Mucosa of stomach (tissue), 1 donor: ENCODE results near the gene PRM3.

Experiments
- H3K27me3 ChIP-seq: one replicate; pipeline ENCODE4 v1.7.0; 2013; ENCODE audit warnings: mild to moderate bottlenecking, low read length; ENCODE audit not compliant: control insufficient read depth, insufficient read depth
- H3K36me3 ChIP-seq: one replicate; pipeline ENCODE4 v1.7.0; 2013; ENCODE audit warnings: low read length; ENCODE audit not compliant: control insufficient read depth, insufficient read depth
- H3K4me1 ChIP-seq: one replicate; pipeline ENCODE4 v1.7.0; 2013; ENCODE audit warnings: mild to moderate bottlenecking, low read length; ENCODE audit not compliant: control insufficient read depth, insufficient read depth
- H3K4me3 ChIP-seq: one replicate; pipeline ENCODE4 v1.7.0; 2013; ENCODE audit warnings: low read length
- H3K9ac ChIP-seq: one replicate; pipeline ENCODE4 v1.7.0; 2013; ENCODE audit warnings: mild to moderate bottlenecking, low read length, moderate library complexity
- H3K9me3 ChIP-seq: one replicate; pipeline ENCODE4 v1.7.0; 2013; ENCODE audit warnings: mild to moderate bottlenecking, low read length, moderate library complexity; ENCODE audit not compliant: control insufficient read depth
- donor health status: Pancreatic carcinoma.

PRM3 gene, protein sequence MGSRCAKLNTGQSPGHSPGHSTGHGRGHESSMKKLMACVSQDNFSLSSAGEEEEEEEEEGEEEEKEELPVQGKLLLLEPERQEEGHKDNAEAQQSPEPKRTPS

DNA sequence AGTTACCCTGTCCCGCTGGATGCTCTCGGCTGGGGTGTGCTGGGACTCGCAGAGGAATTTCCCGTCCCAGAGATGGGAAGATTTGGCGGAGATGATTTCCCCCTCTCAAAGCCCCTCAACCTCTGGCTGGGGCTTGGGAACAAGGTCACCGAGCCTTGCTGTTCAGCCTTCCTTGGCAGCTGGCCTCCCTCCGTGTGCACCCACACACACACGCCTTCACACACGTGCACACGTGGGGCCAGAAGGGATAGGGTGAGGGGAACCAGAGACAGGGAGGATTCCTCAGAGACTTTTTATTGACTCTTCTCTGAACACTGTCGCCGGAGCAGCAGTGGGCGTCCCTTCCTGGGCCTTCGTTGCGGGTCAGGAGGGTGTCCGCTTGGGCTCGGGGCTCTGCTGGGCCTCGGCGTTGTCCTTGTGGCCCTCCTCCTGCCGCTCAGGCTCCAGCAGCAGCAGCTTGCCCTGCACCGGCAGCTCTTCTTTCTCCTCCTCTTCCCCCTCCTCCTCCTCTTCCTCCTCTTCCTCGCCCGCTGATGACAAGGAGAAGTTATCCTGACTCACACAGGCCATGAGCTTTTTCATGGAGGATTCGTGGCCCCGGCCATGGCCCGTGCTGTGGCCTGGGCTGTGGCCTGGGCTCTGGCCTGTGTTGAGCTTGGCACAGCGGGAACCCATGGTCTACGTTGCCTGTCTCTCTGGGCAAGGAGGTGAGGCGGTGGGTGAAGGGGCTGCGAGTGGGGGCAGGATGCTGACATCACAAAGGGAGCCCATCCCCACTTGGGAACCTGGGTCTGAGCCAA is at the start of gene PRM3:
Gene PRM3, minus strand, starts transcription at position 709 of the 800 bp plus-strand sequence. Its CDS starts 34 bp downstream, at position 675.
- H3K4me1 ChIP-seq: no peaks in the 10 kb centered on the region
- H3K4me3 ChIP-seq: no peak within 1 kb of the TSS
- no peaks in the 10 kb centered on the region for H3K36me3 ChIP-seq
- no peaks in the 10 kb centered on the region for H3K9me3 ChIP-seq
- H3K9ac ChIP-seq: no peak within 1 kb of the TSS
- no peaks in the 10 kb centered on the region for H3K27me3 ChIP-seq

DNA sequence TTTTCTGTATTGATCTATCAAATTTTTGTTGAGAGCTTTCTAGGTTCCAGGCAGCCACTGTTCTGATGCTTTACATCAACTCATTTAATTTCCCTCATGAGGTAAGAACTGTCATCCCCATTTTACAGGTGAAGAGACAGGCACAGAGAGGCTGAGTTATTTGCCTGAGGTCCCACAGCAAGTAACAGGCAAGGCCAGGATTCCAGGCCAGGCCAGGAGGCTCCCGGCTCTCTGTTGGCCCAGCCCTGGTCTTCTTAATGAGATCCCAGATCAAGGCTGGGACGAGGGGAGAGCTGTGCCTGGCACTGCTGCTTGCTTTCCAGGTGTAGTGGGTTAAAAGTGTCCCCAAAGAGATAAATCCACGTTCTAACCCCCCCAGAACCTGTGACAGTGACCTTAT is 49.4 kb upstream of the PRM3 start:
- Histone ChIP-seq H3K9me3 (no peaks in the 10 kb centered on the region), H3K27me3 (no peaks in the 10 kb centered on the region), H3K36me3 (no peaks in the 10 kb centered on the region), H3K9ac (no peak overlapping the region), H3K4me1 (peaks cover under 1% of the 10 kb centered on the region), H3K4me3 (no peak overlapping the region)

DNA sequence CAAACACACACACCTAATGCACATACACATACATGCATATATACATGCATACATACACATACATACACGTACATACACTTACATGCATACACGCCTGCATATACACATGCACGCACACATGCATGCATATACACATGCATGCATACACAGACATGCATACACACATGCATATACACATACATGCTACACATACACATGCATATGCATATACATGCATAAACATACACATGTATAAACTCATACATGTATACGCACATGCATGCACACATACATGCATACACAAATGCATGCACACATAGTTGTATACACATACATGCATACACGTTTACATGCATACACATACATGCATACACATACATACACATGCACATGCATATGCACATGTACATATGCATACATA is 48.2 kb upstream of the PRM3 start:
- H3K9me3 ChIP-seq: no peaks in the 10 kb centered on the region
- H3K9ac ChIP-seq: no peak overlapping the region
- H3K27me3 ChIP-seq: no peaks in the 10 kb centered on the region
- no peaks in the 10 kb centered on the region for H3K36me3 ChIP-seq
- H3K4me3 ChIP-seq: no peak overlapping the region
- no peaks in the 10 kb centered on the region for H3K4me1 ChIP-seq

DNA sequence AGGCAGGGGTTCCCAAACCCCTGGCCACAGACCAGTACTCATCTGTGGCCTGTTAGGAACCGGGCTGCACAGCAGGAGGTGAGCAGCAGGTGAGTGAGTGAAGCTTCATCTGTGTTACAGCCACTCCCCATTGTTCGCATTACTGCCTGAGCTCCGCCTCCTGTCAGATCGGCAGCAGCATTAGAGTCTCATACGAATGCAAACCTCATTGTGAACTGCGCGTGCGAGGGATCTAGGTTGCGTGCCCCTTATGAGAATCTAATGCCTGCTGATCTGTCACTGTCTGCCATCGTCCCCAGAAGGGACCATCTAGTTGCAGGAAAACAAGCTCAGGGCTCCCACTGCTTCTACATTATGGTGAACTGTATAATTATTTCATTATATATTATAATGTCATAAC is 46.7 kb upstream of the PRM3 start:
- H3K4me3 ChIP-seq: no peak overlapping the region
- no peaks in the 10 kb centered on the region for H3K36me3 ChIP-seq
- H3K9me3 ChIP-seq: no peaks in the 10 kb centered on the region
- H3K9ac ChIP-seq: no peak overlapping the region
- no peaks in the 10 kb centered on the region for H3K27me3 ChIP-seq
- no peaks in the 10 kb centered on the region for H3K4me1 ChIP-seq

DNA sequence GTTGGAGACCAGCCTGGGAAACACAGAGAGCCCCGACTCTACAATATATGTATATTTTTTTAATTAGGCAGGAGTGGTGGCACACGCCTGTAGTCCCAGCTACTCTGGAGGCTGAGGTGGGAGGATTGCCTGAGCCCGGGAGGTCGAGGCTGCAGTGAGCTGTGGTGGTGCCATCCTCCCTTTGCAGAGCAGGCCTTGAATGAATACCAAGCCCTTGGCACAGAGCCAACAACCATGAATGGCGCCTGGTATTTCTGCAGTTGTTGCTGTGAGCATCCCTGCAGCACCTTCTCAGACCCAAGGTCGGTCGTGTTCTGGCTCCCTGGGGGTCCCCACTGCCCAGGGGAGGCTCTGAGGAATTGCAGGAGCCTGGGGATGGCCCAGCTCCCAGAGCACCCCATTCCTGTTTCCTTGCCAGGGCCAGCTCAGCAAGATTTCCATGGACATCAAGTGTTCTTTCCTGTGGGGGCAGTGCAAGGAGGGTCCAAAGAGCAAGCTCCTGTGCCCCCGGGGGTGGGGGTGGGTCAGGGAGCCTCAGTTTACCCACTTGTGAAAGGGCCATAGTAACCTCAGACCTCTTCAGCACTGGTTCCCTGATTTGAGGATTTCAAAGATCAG is 46.2 kb upstream of the PRM3 start:
- Histone ChIP-seq H3K27me3 (no peaks in the 10 kb centered on the region), H3K9ac (no peak overlapping the region), H3K9me3 (no peaks in the 10 kb centered on the region), H3K4me1 (no peaks in the 10 kb centered on the region), H3K36me3 (no peaks in the 10 kb centered on the region), H3K4me3 (no peak overlapping the region)

DNA sequence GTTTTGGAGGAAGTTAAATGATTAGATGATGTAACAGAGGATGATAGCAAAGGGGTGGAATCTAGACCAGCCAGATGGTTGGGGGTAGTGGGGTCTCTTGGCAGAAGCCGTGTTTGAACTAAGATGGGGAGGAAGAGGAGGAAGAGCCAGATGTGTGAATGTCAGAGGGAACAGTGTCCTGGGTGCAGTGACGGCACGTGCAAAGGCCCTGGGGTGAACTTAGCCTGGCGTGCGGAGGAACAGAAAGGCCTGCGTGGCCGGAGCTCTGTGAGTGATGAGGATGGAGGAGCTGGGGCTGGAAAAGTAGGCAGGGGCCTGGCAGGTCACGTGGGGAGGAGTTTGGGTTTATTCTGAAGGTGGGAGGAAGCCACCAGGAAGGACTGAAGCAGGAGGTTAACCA is 45.4 kb upstream of the PRM3 start:
- Histone ChIP-seq H3K4me1 (no peaks in the 10 kb centered on the region), H3K4me3 (no peak overlapping the region)

DNA sequence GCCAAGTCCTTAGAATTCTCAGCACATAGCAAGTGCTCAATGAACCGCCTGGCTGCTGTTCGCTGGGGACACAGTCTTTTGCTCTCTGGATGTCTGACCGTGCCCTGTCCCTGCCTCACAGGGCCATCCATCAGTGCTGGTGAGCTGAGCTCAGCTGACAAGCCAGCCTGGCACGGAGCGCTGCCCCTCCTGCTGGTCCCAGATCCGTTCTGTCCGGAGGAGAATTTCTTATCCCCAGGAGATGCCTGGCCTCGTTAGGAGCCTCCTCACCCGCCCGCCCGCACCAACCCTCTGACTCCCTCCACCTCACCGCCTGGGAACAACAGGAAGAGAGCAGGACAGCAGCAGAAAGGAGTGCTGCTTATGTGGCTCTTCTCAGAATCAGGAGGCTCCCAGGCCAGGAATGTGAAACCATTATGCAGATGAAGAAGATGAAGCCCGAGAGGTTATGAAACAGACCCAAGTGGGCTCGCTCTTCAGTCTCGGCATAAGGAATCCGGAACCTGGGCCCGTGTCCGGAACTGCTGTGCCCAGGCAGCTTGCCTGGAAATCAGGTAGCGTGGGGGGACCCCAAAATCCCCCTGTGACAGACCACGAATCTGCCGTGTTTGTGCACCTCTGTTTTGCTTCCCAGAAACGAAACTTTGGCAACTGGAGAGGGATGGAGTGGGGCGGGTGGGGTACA is 43.0 kb upstream of the PRM3 start:
- no peaks in the 10 kb centered on the region for H3K36me3 ChIP-seq
- peaks cover 6% of the 10 kb centered on the region for H3K4me1 ChIP-seq
- no peak overlapping the region for H3K9ac ChIP-seq
- H3K27me3 ChIP-seq: no peaks in the 10 kb centered on the region
- H3K4me3 ChIP-seq: no peak overlapping the region
- no peaks in the 10 kb centered on the region for H3K9me3 ChIP-seq

More for the DNA sequence above, 45.4 kb upstream of the PRM3 start:
- Histone ChIP-seq H3K9ac (no peak overlapping the region), H3K9me3 (no peaks in the 10 kb centered on the region), H3K27me3 (no peaks in the 10 kb centered on the region), H3K36me3 (no peaks in the 10 kb centered on the region)

DNA sequence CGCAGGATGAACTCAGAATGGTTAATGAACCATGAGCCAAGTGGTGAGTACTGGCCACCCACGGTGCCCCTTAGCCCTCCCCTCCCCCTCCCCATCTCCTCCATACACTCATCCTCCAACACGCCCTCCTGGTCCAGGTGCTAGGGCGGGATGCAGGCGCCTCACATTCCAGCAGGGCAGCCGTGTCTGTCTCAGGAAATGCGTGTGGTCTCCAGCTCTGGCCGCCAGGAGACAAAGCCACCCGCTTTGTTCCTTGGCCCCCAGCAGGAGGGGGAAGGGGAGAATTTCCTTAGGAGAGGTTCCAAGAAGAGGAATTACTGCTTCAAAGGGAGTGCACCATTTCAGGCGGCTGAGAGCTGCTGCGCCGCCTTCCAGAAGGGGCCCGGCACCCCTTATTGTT is 42.1 kb upstream of the PRM3 start:
- H3K4me1 ChIP-seq: peaks cover 6% of the 10 kb centered on the region
- no peaks in the 10 kb centered on the region for H3K36me3 ChIP-seq
- no peak overlapping the region for H3K9ac ChIP-seq
- no peaks in the 10 kb centered on the region for H3K27me3 ChIP-seq
- no peak overlapping the region for H3K4me3 ChIP-seq
- no peaks in the 10 kb centered on the region for H3K9me3 ChIP-seq

DNA sequence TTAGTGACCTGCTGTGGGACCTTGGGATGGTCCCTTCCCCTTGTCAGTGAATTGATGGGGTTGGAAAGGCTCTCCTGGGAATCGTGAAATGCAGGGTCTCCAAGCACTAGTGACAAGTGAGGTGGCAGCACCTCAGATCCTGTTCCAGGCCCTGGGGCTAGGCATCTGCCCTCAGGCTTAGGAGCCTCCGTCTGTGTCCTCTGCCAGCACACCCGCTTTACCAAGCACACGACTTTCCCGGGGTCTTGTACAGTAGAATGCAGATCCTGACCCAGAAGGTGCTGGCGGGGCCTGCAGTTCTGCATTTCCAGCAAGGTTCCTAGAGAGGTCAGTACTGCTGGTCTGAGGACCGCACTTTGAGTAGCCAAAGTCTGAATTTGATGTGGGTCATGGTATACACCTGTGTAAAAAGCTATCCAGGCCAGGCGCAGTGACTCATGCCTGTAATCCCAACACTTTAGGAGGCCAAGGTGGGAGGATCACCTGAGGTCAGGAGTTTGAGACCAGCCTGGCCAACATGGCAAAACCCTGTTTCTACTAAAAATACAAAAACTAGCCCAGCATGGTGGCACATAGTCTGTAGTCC is 41.0 kb upstream of the PRM3 start:
- no peaks in the 10 kb centered on the region for H3K9me3 ChIP-seq
- H3K4me3 ChIP-seq: no peak overlapping the region
- peaks cover 6% of the 10 kb centered on the region for H3K4me1 ChIP-seq
- no peaks in the 10 kb centered on the region for H3K27me3 ChIP-seq
- H3K9ac ChIP-seq: no peak overlapping the region
- no peaks in the 10 kb centered on the region for H3K36me3 ChIP-seq

DNA sequence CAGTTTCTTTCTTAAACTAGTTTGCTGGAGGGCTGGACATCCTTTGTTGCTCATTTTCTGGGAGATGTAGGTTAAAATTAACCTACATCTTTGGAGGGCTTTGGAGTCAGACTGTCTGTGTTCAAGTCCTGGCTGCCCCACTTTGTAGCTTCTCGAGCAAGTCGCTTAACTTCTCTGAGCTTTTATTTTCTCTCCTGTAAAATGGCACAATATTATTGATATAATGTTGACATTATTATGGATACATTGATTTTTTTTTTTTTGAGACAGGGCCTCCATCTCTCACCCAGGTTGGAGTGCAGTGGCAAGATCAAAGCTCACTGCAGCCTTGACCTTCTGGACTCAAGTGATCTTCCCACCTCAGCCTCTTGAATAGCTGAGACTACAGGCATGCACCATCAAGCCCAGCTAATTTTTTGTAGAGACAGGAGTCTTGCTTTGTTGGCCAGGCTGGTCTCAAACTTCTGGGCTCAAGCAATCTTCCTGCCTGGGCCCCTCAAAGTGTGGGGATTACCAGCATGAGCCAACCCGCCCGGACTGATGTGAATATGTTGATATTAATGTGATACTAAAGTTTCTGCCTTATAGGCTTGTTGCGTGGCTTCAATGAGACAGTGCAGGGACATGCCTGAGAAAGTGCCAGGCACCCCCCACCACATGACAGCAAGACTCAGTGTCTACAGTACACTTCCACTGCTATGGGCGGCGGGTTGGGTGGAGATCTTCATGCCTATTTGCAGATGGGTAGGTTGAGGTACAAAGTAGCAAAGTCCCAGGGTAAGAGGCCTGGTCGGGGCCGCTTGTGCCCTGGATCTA is 40.3 kb upstream of the PRM3 start:
- Histone ChIP-seq H3K9ac (no peak overlapping the region), H3K27me3 (no peaks in the 10 kb centered on the region), H3K4me3 (no peak overlapping the region), H3K9me3 (no peaks in the 10 kb centered on the region), H3K36me3 (no peaks in the 10 kb centered on the region), H3K4me1 (peaks cover 6% of the 10 kb centered on the region)

DNA sequence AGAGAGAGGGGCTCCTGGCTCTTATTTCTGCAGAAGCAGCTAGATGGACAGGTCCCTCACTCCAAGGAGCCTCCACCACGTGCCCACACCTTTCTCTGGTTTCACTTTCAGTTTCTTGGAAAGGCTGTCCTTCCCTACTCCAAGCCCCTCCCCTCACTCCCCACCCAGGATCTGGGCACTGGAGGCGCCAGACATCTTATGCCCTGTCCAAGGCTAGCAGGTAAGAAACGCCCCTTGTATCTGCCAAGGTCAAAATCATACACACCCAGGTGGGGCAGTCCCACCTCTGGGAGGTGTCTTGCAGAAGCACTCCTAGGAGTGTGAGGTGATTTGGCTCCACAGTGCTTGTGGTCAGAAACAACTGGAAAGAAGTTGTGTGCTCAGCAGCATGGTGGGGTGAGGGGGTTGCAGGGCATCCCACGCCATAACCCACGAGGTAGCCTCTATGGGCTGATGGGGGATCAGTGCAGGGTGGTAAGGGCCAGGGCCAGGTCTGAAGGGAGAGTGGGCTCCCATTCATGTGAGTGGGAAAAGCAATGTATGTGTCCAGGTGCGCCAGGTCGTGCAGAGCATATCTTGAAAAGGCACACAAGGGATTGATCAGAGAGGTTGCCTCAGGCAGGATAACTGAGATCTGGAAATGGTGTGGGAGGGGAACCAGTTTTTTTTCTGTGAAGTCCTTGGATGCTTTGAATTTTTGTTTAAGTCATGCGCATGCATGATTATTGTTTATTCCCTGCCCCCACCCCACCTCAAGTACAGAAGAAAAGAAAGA is 39.5 kb upstream of the PRM3 start:
- peaks cover 6% of the 10 kb centered on the region for H3K4me1 ChIP-seq
- H3K9me3 ChIP-seq: no peaks in the 10 kb centered on the region
- H3K4me3 ChIP-seq: no peak overlapping the region
- no peak overlapping the region for H3K9ac ChIP-seq
- no peaks in the 10 kb centered on the region for H3K36me3 ChIP-seq
- no peaks in the 10 kb centered on the region for H3K27me3 ChIP-seq
